HG02678 (cell line): ENCODE data around the gene TM4SF1.
"Not testable (repeated sequence)": the region's sequence is repeated elsewhere in the genome, so short reads cannot be mapped to it uniquely, and the experiment has no call there.

Experiments
- ATAC-seq: cut with Tn5 transposase; IDR thresholded peaks from one replicate; pipeline ENCODE4 v1.9.1; 2021; ENCODE audit warnings: mild to moderate bottlenecking, moderate library complexity; ENCODE audit not compliant: unreplicated experiment

The TM4SF1 gene

DNA sequence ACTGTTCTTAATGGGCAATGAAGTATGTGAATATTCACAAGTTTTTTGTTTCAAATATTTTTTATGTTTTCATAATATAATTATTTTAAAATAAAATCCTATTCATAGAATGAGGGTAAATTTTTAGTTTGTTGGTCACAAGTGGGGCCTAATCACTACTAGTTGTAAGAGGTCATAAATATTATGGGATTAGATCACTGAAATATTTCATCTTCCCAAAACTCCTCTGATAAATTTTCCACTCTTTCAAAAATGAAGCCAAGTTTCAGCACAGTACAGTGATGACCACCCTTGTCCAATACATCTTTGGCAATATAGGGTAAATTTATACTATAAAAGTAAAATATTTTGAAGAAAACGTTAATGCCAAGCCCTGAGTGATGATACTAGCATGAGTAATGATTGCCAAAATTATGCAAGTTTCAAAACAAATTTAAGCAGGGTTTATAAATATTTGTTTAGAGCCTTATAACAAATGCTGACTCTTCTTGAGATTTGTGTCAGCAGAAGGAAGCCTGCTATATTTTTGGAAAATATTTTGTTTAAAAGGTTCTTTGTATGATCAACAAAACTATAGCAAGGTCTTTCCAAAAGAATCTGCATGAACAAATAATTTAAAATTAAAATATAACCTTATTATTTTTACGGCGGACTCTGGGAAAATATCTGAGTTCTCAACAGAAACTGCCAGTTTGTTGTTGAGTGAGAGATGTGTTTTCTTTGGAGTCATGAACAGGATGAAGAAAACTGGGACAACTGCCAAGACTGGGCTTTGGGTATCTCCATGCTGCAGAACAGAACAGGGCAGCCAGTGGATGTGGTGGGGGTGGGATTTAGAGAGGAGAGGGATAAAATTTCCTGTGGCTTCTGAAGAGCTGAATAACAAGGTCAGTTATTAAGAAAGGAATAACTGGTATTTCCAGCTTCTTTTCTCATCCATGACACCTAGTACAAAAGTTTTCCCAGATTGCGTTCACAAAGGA, 17.9 kb upstream of the TM4SF1 start:
- no peak for ATAC-seq

- peak; percentile 87 for ATAC-seq
Observed at GRCh38 chr3:149393345-149394160, 16.1 kb upstream of the TM4SF1 start.

GRCh38 chr3:149391960-149392359, 14.5 kb upstream of the TM4SF1 start:
- no peak for ATAC-seq

DNA sequence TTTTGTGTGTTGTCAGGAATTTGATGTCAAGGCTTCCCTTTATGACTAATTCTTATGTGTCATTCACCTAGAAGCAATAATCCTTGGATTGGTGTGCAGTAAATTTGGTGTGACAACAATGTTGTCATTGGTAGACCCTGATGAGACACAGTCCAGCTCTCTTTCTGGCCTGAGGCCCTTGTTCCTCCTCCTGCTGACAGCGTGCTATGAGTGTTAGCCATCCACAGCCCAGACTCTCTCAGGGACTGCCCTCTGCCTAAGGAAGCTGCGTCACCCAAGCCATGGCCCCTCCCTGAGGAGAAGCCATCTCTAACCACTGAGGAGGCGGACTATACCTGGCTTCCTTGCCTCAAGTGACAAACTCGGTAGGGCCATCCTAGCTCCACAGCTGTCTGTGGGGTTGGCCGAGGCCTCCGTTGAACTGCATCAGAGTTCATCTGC, 13.3 kb upstream of the TM4SF1 start:
- no peak for ATAC-seq

DNA sequence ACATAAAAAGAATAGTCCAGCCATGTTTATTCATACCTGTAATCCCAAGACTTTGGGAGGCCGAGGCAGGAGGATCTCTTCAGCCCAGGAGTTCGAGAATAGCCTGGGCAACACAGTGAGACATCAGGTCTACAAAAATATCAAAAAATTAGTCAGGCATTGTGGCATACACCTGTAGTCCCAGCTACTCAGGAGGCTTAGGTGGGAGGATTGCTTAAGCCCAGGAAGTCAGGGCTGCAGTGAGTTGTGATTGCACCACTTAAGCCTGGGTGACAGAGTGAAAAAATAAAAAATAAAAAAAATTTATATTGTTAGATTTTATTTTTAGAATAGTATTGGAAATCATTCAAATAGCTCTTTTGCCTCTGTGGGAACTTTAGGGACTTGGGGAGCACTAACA, 12.8 kb upstream of the TM4SF1 start:
- ATAC-seq: no peak

DNA sequence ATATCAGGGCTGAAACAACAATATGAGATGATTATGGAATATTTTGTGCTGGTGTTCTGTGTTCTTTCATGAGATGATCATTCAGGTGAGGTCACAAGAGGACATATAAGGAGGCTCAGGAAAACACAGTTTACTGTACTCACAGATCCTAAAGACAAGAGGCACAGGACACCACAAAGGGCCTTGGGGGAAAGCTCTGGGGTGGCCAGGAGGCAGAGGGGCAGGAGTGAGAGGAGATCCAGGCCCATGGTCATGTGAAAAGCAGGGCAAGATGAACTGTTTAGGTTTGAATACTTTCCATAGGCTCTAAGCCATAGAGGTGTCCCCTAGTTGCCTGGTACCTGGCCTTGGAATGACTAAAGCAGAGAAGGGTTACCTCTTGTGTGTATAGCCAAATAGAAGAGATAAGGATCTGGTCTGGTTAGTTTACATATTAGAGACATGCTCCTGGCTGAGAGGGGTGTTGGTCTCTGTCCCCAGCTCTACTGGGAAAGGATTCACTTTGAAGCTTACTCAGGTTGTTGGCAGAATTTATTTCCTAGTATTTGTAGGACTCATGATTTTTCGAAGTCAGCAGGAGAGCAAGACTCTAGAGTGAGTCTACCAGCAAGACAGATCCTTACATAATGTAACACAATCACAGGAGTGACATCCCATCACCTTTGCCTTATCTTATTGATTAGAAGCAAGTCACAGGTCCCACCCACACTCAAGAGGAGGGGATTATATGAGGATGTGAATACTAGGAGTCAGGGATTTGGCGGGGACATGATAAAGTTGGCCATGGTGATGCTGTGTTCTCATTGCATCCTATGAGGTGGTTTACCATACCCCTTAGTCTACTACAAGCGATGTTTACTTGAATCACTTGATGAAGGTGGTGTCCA, 11.3 kb upstream of the TM4SF1 start:
- no peak for ATAC-seq

- ATAC-seq: no peak
Observed at GRCh38 chr3:149388001-149388440, 10.6 kb upstream of the TM4SF1 start.

GRCh38 chr3:149386299-149386606, 8.8 kb upstream of the TM4SF1 start:
- no peak for ATAC-seq

DNA sequence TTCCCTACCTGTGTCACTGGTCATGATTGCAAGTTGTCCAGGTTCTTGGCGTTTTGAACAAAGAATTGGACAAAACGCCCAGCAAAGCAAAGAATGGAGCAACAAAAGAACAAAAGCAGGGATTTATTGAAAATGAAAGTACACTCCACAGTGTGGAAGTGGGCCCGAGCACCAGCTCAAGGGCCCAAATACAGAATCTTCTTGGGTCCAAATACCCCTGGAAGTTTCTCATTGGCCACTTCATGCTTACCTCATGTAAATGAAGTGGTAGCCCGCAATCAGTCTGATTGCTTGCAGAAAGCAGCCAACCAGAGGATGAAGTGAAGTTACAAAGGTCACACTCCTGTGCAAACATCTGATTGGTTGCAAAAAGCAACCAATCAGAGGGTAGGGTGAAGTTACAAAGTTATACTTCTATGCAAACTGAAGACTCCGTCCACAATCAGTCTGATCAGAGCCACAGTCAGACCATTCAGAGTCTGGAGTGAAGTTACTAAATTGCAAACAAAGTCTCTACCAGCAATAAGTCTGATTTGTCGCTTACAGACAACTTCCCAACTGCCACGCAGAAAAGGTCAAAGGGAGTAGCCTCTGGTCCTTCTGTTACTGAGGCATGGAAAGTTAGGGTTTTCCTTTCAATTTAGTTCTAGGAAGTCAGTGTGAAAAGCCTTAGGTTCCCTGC, 8.3 kb upstream of the TM4SF1 start:
- no peak for ATAC-seq

DNA sequence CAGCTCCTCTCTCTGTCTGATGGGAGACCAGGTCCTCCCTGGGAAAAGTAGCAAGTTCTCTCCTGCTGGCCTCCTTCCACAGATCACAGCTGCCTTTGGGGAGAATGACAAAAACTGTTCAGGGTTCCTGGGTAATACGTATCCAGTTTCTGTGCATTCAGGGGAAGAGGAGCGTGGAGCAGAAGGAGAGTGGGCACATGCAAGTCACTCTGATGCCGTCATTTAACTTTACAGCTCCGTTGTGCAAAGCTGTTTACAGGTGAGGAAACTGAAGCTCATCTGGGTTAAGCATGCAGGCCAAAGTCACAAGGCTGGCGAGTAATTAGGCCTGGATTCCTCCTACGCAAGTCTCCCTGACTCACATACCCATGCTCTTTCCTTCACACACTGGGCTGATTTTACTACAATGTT, 7.5 kb upstream of the TM4SF1 start:
- no peak for ATAC-seq

GRCh38 chr3:149384167-149384566, 6.7 kb upstream of the TM4SF1 start:
- no peak for ATAC-seq

- ATAC-seq: no peak
Observed at GRCh38 chr3:149383703-149384102, 6.3 kb upstream of the TM4SF1 start.

- ATAC-seq: no peak
Observed at GRCh38 chr3:149382518-149382917, 5.1 kb upstream of the TM4SF1 start.

DNA sequence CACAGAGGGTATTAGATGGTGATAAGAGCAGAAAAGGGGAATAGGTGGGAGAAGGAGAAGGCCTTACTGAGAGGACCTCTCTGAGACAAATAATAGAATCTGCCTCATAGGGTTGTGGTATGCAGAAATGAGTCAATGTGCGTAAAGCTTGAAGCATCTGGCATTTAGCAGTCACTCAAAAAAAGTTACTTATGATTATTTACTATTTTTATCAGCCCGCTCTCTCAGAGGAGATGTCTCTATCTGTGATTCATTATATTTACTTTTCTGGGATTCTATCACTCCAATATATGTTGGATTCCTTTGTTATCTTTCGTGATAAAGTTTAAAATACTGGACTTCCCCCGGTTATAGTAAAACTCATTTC, 4.6 kb upstream of the TM4SF1 start:
- ATAC-seq: no peak

DNA sequence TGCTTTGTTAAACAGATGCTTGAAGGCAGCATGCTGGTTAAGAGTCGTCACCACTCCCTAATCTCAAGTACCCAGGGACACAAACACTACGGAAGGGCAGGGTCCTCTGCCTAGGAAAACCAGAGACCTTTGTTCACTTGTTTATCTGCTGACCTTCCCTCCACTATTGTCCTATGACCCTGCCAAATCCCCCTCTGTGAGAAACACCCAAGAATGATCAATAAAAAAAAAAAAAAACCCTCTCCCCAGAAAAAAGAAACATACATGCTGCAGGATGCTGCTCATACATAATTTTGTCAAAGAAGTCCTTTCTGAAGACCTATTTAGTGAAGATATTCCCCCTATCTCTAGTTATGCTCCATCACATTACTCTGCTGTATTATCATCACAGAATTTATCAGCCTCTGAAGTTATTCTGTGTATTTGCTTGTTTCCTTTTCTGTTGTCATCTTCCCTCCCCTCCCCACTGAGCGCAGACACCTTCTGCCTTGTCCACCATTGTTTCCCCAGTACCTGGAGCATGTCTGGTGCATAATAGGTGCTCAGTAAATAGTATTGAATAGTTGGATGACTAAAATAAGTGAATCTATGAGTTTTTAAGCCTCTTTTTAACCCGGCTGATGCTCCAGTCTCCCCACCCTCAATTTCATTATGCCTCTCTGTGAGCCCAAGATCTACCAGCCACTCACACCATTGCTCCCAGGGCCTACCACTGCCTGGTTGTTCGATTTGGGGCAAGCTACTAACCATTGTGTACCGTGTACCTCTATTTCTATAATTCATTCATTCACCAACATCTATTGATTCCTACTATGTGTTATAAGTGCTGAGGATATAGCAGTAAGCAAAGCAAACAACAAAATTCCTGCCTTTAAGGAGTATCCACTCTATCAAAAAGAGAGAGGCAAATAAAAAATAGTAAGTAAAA, 4.0 kb upstream of the TM4SF1 start:
- ATAC-seq: no peak

GRCh38 chr3:149380220-149380619, 2.8 kb upstream of the TM4SF1 start:
- not testable (repeated sequence) for ATAC-seq

- no peak for ATAC-seq
Observed at GRCh38 chr3:149378478-149379309, 1.2 kb upstream of the TM4SF1 start.

DNA sequence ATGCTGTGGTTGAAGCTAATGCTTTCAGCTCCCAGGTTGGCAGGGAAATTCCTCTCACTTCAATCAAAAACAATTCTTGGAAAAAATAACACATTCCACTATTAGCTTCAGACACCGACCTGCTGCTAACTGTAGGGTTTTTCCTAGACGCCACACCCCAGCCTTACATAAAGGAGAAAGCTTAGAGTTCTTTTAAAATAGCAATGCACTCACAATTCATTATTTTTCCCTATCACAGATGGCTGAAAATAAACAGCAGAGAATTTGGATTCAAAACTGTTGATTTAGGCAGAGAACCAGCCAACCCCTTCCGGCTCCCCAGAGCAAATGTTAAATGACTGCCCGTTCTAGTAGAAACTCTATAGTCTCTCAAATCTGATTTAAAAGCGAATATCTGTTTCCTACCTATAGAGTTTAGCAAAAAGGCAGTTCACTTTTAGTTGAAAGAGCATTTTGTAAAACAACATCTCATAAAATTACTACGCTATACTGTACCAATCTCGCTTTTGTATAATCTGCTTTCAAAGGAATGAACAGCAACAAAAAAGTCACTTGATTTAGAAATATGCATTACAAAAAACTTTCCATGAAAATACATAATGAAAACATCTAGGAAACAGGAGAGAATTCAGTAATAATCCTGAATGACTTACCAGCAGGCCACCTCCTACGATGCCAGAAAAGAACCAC, 586 bp downstream of the TM4SF1 start:
- ATAC-seq: no peak
